ENCODE measurements around the gene RALGPS1. TPM values are rescaled to one million over a fixed set of nuclear protein-coding genes. Genes with fewer than 3 reads are reported as not detected.
A peak's percentile ranks its signal among the peaks of the same experiment; 100 is the strongest.

The RALGPS1 gene
- total RNA-seq, 1 experiment from 2014 or later, result 0.57 TPM

DNA sequence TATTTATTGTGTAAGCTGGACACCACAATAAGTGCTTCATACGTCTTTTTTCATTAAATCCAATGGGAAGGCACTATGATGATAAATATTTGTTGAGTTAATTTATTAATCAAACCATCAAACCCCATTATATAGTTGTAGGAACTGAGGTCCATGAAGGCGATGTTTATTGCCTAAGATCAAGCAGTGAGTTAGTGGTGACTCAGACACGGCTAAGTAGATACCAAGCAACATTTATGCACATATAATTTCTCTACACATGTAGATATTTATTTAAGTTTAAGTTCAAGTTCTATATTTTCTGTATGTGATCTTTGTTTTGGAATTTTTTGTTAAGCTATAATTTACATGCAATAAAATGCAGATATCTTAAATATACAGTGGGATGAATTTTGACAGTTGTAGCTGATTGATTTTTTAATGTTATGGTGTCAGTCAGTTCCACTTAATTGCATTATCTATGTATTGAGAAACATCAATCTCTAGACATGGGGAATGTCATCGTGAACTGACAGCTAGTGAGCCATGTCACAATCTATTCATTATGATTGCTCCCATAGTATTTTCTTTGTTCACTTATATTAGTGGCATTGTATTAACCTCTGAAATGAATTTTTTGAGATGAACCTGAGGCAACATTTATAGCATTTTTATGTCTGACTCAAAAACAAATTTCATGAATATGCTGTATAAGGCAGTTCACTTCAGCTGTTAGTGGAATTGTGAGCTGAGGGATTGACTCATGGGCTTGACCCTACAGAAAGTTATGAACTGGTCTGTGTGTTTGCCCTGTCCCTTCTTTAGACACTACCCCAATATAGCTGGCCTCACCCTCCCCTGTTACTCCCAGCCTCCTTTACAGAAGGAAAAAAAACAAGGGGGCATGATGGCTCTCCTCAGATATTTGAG is 338.1 kb downstream of the RALGPS1 start:
- DNase-seq (ENCODE audit: low read depth), result no peak

DNA sequence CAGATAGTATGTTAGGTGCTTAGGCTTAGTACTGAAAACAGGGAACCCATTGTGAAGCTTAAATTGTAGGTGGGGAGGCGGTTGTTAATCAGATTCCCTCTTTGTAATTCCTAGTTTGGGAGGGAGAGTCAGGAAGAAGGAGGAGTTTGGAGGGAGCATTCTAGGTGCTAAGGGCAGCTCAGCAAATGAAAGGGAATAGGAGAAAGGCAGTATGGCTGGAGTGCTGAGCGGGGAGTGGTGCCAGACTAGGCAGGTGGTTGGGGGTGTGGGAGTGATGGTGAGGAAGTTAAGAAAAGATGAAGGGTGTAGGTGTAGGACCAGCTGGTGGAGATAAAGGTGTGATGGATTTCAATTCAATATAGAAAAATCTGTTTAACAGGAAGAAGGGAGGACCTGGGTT is 338.9 kb downstream of the RALGPS1 start:
- DNase-seq (ENCODE audit: low read depth), result no peak

DNA sequence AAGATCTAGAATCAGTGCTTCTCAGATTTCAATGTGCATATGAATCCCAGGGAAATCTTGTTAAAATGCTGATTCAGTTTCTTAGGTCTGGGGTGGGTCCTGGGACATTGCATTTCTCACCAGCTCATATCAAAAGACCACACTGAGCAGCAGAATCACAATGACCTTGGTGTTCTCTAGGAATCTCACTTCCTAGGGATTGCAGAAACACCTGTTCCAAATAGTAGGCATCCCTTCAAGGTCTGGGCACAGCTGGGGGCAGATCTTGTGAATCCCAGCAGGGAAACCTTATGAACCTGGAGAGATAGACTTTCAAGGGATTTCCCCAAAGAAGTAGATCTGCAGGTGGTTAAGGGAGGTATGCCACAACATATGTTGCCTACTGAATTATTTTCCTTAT is 341.1 kb downstream of the RALGPS1 start:
- DNase-seq (ENCODE audit: low read depth), result no peak

DNA sequence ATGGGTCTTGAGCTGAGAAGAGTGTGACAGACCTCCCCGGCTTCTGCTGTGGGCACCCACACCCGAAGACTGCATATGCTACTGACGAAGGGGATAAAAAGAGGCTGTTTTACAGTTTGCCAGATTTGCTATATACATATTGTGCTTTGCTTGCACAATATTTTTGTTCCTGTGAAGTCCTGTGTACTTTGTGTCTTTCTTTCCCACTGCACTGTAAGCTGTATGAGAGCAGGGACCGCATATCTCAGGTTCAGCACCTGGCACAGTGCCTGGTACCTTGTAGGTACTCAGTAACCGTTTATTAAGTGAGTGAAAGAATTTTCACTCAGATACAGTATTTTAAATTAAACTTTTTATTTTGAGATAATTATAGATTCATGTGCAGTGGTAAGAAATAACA is 341.7 kb downstream of the RALGPS1 start:
- no peak for DNase-seq (ENCODE audit: low read depth)

DNA sequence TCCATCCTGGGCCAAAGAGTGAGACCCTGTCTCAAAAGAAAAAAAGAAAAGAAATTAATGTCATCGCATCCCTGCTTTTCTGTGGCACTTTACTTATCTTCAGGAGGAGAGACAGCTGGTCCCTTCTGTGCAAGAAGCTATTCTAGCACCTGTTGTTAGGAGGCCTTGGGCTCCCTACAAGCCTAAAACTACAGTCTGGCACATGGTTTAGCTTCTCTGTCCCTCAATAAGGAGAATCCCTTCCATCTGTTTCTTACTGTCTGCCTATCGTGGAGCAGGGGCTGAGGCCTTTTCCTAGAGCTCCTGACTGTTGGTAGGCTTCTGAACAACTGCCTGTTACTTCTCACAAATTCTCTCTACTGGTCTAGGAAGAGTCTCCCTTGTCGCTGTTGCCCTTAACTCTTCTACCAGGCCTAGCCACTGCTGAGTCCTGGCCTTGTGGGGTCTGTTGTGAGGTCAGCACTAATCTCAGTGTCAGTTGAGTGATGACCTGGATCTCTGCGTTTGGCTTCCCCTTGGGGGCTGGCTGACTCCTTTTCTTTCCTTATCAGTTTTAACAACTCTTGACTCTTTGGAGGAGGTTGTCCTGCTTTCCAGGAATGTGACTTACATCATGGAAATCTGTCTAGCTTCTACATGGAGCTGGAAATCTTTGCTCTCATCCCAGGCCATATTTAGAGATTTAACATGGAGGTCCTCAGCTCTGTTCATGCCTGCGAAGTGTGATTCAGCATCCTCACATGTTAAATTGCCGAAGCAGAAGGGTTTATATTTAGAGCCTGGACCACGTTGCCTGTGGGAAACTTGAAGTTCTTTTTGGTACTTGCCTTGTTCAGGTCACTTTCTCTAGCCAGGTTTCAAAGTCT is 344.3 kb downstream of the RALGPS1 start:
- DNase-seq (ENCODE audit: low read depth), result no peak

DNA sequence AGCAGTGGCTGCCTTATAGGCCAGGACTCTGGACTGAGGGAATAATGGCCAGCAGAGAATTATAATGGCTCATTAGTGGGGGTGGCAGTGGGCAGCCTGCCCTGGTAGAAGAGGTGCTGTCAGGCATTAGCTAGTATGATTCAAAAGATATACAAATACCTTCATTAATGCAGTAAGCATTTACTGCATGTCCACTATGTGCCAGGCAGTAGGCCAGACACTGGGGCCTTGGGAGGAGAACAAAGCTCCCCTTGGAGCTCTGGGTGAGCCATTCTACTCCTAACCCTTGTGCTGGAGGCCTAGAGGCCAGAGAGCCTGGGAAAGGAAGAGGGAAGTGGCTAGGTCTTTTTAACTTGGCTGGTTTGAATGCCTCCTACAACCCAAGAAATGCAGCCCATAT is 348.0 kb downstream of the RALGPS1 start:
- no peak for DNase-seq (ENCODE audit: low read depth)

DNA sequence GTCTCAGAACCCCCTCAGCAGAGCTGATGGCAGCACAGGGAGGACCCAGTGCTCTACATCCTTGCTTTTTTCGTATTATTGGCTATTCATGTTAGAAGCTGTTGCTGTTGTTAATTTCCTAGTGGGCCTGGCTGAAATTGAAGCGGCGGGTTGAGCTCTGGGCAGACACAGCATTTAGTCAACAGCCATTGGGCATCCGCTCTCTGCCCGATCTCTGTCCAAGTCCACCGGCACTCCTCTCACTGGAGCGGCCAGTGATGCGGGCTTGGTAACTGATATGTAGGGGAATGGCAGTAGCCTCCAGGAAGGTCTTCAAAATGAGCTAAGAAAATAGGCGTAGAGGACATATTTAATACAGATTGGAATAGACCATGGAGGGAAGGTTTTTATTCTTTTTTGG is 348.7 kb downstream of the RALGPS1 start:
- DNase-seq (ENCODE audit: low read depth), result no peak

DNA sequence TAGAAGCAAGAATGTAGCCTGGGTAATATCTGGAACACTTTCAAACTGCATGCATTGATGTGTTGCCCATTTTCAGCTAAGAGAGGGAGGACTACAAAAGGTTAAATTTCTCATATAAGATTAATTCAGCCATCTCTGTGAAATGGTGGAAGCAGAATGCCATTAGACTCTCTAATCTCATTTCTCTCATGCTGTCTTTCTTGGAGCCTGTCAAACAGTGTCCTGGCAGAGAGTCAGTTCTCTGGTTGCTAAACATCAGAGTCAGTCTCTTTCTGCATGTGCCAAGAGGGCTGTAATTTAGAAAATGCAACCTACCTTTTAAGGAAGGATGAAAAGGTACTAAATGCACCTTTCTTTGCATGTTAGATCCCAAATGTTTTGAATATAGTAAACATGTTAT is 349.1 kb downstream of the RALGPS1 start:
- DNase-seq (ENCODE audit: low read depth), result no peak

DNA sequence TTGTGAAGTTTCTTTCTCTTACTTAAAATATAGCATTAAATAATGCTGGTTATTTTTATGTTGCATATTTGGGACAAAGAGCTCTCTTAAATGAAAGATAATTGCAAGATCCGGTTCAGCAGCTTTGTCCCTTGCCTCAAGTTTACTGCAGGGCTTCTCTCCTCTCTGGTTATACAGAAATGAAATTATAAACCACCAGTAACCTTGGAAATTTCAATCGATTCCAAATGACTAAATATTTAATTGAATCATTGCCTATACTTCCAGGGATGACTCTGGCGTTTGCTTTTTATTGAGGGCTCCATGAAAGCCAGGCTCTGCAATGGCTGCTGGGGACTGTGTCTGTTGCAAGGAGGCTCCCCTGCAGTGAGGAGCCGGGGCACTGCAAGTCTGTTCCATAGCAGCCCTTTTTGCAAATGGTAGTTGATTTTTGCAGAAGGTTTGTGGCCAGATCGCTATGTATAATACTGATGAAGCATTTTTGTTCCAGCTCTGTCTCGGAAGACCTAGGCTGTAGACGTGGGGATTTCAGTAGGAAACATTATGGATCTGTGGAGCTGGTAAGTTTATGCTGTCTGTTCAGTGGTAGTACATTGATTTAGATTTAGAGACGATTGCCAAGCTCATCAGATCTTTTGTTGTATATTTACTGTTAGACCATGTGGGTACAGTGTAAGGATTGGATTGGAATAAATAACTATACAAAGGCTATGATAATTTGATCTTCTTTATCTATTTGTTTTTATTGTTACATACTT is 350.1 kb downstream of the RALGPS1 start, which contains the start of gene GARNL3:
Gene GARNL3, plus strand, starts transcription at position 313 of the 758 bp plus-strand sequence. Its CDS starts 104 bp downstream, at position 417.
- no peak for DNase-seq (ENCODE audit: low read depth)

DNA sequence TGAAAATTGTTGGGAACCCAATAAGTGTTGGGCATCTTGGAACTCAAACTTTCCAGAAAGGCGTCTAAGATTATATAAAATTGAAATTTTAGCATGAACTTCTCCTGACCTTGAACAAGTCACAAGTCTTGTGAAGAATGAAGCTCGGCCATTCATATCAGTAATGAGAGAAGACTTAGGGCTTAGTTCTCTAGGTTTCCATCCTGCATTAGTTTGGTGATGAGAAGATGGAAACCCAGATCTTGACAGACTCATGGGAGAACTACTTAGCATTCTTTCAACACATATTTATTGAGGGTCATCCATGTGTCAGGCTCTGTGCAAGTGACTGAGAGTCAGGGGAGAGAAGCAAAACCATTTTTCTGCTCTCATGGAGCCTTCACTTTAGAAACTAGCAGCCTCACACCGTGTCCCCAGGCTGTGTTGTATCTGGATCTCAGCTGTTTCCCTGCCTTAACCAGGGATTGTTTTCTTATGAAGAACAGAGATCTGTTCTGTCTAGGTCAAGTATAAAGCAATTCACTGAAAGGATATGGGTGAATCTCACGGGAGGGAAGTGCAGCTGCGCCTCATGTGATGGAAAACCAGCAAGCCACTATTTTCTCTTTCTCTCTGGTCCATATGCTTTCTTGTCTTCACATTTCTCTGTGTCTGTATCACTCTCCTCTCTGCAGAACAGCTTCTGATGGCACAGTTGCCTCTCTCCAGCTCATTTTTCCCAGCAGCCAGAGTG is 353.4 kb downstream of the RALGPS1 start:
- no peak for DNase-seq (ENCODE audit: low read depth)

DNA sequence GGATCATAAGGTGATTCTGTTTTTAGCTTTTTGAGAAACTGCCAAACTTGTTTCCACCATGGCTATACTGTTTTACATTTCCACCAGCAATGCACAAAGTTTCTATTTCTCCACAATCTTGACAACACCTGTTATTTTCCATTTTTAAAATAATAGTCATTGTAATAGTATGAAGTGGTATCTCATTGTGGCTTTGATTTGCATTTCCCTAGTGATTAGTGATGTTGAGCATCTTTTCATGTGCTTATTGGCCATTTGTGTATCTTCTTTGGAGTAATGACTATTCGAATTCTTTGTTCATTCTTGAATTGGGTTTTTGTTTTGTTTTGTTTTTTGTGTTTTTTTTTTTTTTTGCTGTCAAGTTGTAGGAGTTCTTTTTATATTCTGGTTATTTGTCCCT is 354.9 kb downstream of the RALGPS1 start:
- peak; percentile 49 for DNase-seq (ENCODE audit: low read depth)

Other genes with a start within 250 kb of the RALGPS1 start
- gene ZBTB43, start 109.7 kb upstream of the RALGPS1 start, total RNA-seq (2014; rRNA removed), result 8.3 and 12.3 TPM in 2 replicates
- gene ZBTB34, start 54.1 kb upstream of the RALGPS1 start, total RNA-seq (2014; rRNA removed), result 2.3 and 2.7 TPM in 2 replicates
- 13.5 and 36.2 TPM in 2 replicates for gene ANGPTL2, start 207.9 kb downstream of the RALGPS1 start, total RNA-seq (2014; rRNA removed)